Keratinocyte (primary cell): Measurements from ENCODE around the gene HTRA1. TPM values are rescaled to one million over a fixed set of nuclear protein-coding genes. Genes with fewer than 3 reads are reported as not detected.

Source experiments
- DNase-seq: peaks from one replicate; pipeline ENCODE4 v3.0.0-alpha.2; 2011; ENCODE audit warnings: low read depth, missing footprints, low spot score
- FAIRE-seq: peaks from 2 replicates; lab custom pipeline; 2011; peaks lifted over from hg19 to GRCh38; lab: Jason Lieb, UNC
- H2AFZ ChIP-seq: 2 replicates; pipeline ENCODE4 v1.6.0; 2012; ENCODE audit warnings: low read length, control low read depth, inconsistent platforms; ENCODE audit not compliant: control insufficient read depth
- H3K27ac ChIP-seq: 2 replicates; pipeline ENCODE4 v1.5.1; 2011; ENCODE audit warnings: low read length; ENCODE audit not compliant: control insufficient read depth, insufficient read depth
- H3K27me3 ChIP-seq: 3 replicates; pipeline ENCODE4 v1.6.0; 2011; ENCODE audit warnings: low read length; ENCODE audit not compliant: control insufficient read depth, insufficient read depth; ENCODE audit errors: extremely low read depth
- H3K36me3 ChIP-seq, 2 experiments: 2 replicates in 1 of 2; 3 replicates in 1 of 2; pipeline ENCODE4 v1.5.1; 2011; ENCODE audit warnings: low read length in 2 of 2, mild to moderate bottlenecking in 1 of 2; ENCODE audit not compliant: control insufficient read depth in 2 of 2, insufficient read depth in 2 of 2; ENCODE audit errors: extremely low read depth in 1 of 2
- H3K4me1 ChIP-seq: 3 replicates; pipeline ENCODE4 v1.5.1; 2011; ENCODE audit warnings: low read length; ENCODE audit not compliant: control insufficient read depth, insufficient read depth; ENCODE audit errors: extremely low read depth
- H3K4me2 ChIP-seq: 3 replicates; pipeline ENCODE4 v1.6.0; 2011; ENCODE audit warnings: low read depth, low read length; ENCODE audit not compliant: control insufficient read depth, insufficient read depth; ENCODE audit errors: extremely low read depth
- H3K4me3 ChIP-seq, 3 experiments: fragments of 200-600 bp in 1 of 3; sonication (generic) in 1 of 3; 2 replicates in 2 of 3; 3 replicates in 1 of 3; pipeline ENCODE4 v1.5.1; 2011 to 2016; ENCODE audit warnings: low read length in 3 of 3, mild to moderate bottlenecking in 3 of 3, control low read depth in 2 of 3, inconsistent platforms in 1 of 3, low read depth in 1 of 3, mixed read lengths in 1 of 3, mixed run types in 1 of 3, moderate library complexity in 1 of 3; ENCODE audit not compliant: control insufficient read depth in 2 of 3, insufficient read depth in 2 of 3; ENCODE audit errors: extremely low read depth in 1 of 3
- H3K79me2 ChIP-seq: 2 replicates; pipeline ENCODE4 v1.6.0; 2012; ENCODE audit warnings: low read length; ENCODE audit not compliant: control insufficient read depth, insufficient read depth
- H3K9ac ChIP-seq: 3 replicates; pipeline ENCODE4 v1.6.0; 2011; ENCODE audit warnings: low read length; ENCODE audit not compliant: control insufficient read depth, insufficient read depth; ENCODE audit errors: extremely low read depth
- H3K9me1 ChIP-seq: 3 replicates; pipeline ENCODE4 v1.6.0; 2011; ENCODE audit warnings: low read length; ENCODE audit not compliant: control insufficient read depth, insufficient read depth; ENCODE audit errors: extremely low read depth
- H3K9me3 ChIP-seq: 2 replicates; pipeline ENCODE4 v1.5.1; 2012; ENCODE audit warnings: low read depth, low read length; ENCODE audit not compliant: control insufficient read depth
- H4K20me1 ChIP-seq: 3 replicates; pipeline ENCODE4 v1.6.0; 2011; ENCODE audit warnings: low read length; ENCODE audit not compliant: control insufficient read depth, insufficient read depth; ENCODE audit errors: extremely low read depth
- CTCF ChIP-seq, 3 experiments: IDR thresholded peaks in 1 of 3; conservative IDR thresholded peaks in 1 of 3; optimal IDR thresholded peaks in 1 of 3; 2 replicates in 2 of 3; 3 replicates in 1 of 3; pipeline versions ENCODE3 to v1.5.1; 2011; ENCODE audit warnings: low read length in 3 of 3, mild to moderate bottlenecking in 3 of 3, moderate library complexity in 2 of 3, control low read depth in 1 of 3, inconsistent platforms in 1 of 3; ENCODE audit not compliant: insufficient read depth in 2 of 3; ENCODE audit errors: extremely low read depth in 1 of 3
- EZH2 ChIP-seq: IDR thresholded peaks from one replicate; pipeline ENCODE4 v1.6.1; 2012; ENCODE audit warnings: inconsistent platforms, mild to moderate bottlenecking, low read length, moderate library complexity
- dilution Hi-C: fragments of 300-500 bp; cut with MboI; formaldehyde crosslinking; loops from one replicate; pipeline ENCODE4 v1.7.0; 2020; ENCODE audit warnings: low sequenced_read_pairs; ENCODE audit not compliant: extremely low pct_ligation_motif_present
- polyA plus RNA-seq, 5 experiments: library from polyadenylated mRNA; depleted of rRNA in 3 of 5; stranded (reverse) in 3 of 5; stranded (forward) in 1 of 5; unstranded in 1 of 5; fragments of >200 nt; gene quantifications; 1 replicate in 1 of 5; 2 replicates in 3 of 5; 3 replicates in 1 of 5; pipeline versions ENCODE4 v1.2.1 to v1.2.3, GENCODE V29; 2011 to 2012; ENCODE audit warnings: missing spikeins in 2 of 5, low read depth in 1 of 5, low replicate concordance in 1 of 5

HTRA1 gene
- polyA plus RNA-seq, 1 donor (not counting 4 experiments of a cell fraction or from before 2014, with no cell fraction given): 412 TPM

GRCh38 chr10:122554131-122555036 is 93.0 kb downstream of the HTRA1 start:
- Histone ChIP-seq H2AFZ (no peak overlapping the region), H3K79me2 (no peaks in the 10 kb centered on the region), H4K20me1 (no peaks in the 10 kb centered on the region), H3K4me3 (no peak overlapping the region), H3K36me3 (no peaks in the 10 kb centered on the region), H3K9ac (no peak overlapping the region), H3K27ac (no peak overlapping the region), H3K9me3 (no peaks in the 10 kb centered on the region), H3K27me3 (no peaks in the 10 kb centered on the region), H3K4me1 (peaks cover 8% of the 10 kb centered on the region), H3K4me2 (no peak overlapping the region), H3K9me1 (no peaks in the 10 kb centered on the region)
- DNase-seq: no peak
- TF ChIP-seq CTCF (optimal IDR thresholded peaks at IDR 0.05 in 1 of 3, IDR thresholded peaks at IDR 0.05 in 1 of 3, conservative IDR thresholded peaks at IDR 0.05 in 1 of 3; ENCODE audit: extremely low read depth in 1 of 3, insufficient read depth in 2 of 3, low read length in 3 of 3) (no peak), EZH2 (no peak)
- FAIRE-seq: no peak
- dilution Hi-C loops: no loop called here

- Histone ChIP-seq H2AFZ (no peak overlapping the region), H3K36me3 (no peaks in the 10 kb centered on the region), H3K4me1 (peaks cover 18% of the 10 kb centered on the region), H3K9me3 (no peaks in the 10 kb centered on the region), H3K9me1 (no peaks in the 10 kb centered on the region), H3K27me3 (no peaks in the 10 kb centered on the region), H3K27ac (no peak overlapping the region), H3K4me2 (no peak overlapping the region), H3K4me3 (no peak overlapping the region), H3K79me2 (no peaks in the 10 kb centered on the region), H3K9ac (no peak overlapping the region), H4K20me1 (no peaks in the 10 kb centered on the region)
- no peak for DNase-seq
- no peak for TF ChIP-seq EZH2
- TF ChIP-seq CTCF (optimal IDR thresholded peaks at IDR 0.05 in 1 of 3, IDR thresholded peaks at IDR 0.05 in 1 of 3, conservative IDR thresholded peaks at IDR 0.05 in 1 of 3; ENCODE audit: extremely low read depth in 1 of 3, insufficient read depth in 2 of 3, low read length in 3 of 3): no peak
- dilution Hi-C loops: no loop called here
- FAIRE-seq: no peak
Observed at GRCh38 chr10:122555442-122555841, 94.1 kb downstream of the HTRA1 start.
